ENCODE measurements around the gene MACROD1. TPM values are rescaled to one million over a fixed set of nuclear protein-coding genes. Genes with fewer than 3 reads are reported as not detected.

Gene MACROD1
- total and polyA plus RNA-seq, 2 of the 13 experiments (the other 11 are each of a cell fraction or from before 2014, with no cell fraction given) = 23.1 to 34.5 TPM

- H2AFZ ChIP-seq (ENCODE audit: low read length) = no peak overlapping the region
- CTCF ChIA-PET (ENCODE audit: low intra/inter-chr PET ratio, low total read pairs) = interaction anchor here (1.5 kb wide), 1 partner anchor 60 kb away, joined by 4 read pairs; no protein-coding TSS in a partner anchor
- H3K4me3 ChIP-seq (replicated peaks in 1 of 3; ENCODE audit: insufficient read depth in 1 of 3, low read depth in 2 of 3, low read length in 3 of 3) = no peak overlapping the region
- no peak for ATAC-seq
- no peak overlapping the region for H3K27ac ChIP-seq (ENCODE audit: extremely low read length, insufficient read depth, low read length)
- no peak overlapping the region for H3K4me2 ChIP-seq (ENCODE audit: low read depth, low read length)
- H3K36me3 ChIP-seq (replicated peaks in 1 of 2; ENCODE audit: control insufficient read depth in 1 of 2, insufficient read depth in 2 of 2, low read length in 2 of 2) = no peaks in the 10 kb centered on the region
- H3K9me3 ChIP-seq (ENCODE audit: low read length) = no peaks in the 10 kb centered on the region
- no peak for DNase-seq (ENCODE audit: low spot score)
- POLR2A ChIA-PET = no interaction called here
- peaks cover 65% of the 10 kb centered on the region for H3K4me1 ChIP-seq (ENCODE audit: insufficient read depth, low read length)
- H3K9ac ChIP-seq (ENCODE audit: insufficient read depth, low read depth, low read length) = no peak overlapping the region
- FAIRE-seq = no peak
- intact Hi-C loops (cut with micrococcal nuclease; ENCODE audit: unreplicated experiment) (loop anchor here (5.0 kb wide), 1 partner anchor 42 kb away; no protein-coding TSS in a partner anchor), in situ Hi-C loops (cut with HindIII; ENCODE audit: extremely low pct_ligation_motif_present, low pct_unique_long_range_greater_than_20kb) (loop anchor here (5.0 kb wide), 1 partner anchor 58 kb away; no protein-coding TSS in a partner anchor)
- H3K27me3 ChIP-seq (ENCODE audit: control insufficient read depth in 1 of 2, insufficient read depth in 2 of 2, low read length in 2 of 2) = no peaks in the 10 kb centered on the region
- 69% methylated on average over 6 of the region's 15 CpGs for WGBS (ENCODE audit: low lambda C conversion rate)
- no TSS peak for BruUV-seq (replicated peaks)
- H3K79me2 ChIP-seq (ENCODE audit: insufficient read depth, low read length) = no peaks in the 10 kb centered on the region
- H4K20me1 ChIP-seq (ENCODE audit: insufficient read depth, low read length) = peaks cover 6% of the 10 kb centered on the region; the same call in 1 of the 2 replicates
- TF ChIP-seq ZBED4 (CRISPR knock-in tag; IDR thresholded peaks at IDR 0.05; ENCODE audit: borderline replicate concordance) = no peak
- TF ChIP-seq ZKSCAN5 (CRISPR knock-in tag; IDR thresholded peaks at IDR 0.05) = no peak
- no peak for TF ChIP-seq THAP7 (CRISPR knock-in tag; IDR thresholded peaks at IDR 0.05)
These were observed 76.9 kb downstream of the MACROD1 start for GRCh38 chr11:64089027-64089360.

Data from HepG2 (cell line).